ENCODE results near the gene PTGS2. TPM values are rescaled to one million over a fixed set of nuclear protein-coding genes. Genes with fewer than 3 reads are reported as not detected.

Gene PTGS2
- total and polyA plus RNA-seq, 9 of the 15 experiments (the other 6 are each of a cell fraction or from before 2014, with no cell fraction given), result 0.01 TPM; not detected in 8

DNA sequence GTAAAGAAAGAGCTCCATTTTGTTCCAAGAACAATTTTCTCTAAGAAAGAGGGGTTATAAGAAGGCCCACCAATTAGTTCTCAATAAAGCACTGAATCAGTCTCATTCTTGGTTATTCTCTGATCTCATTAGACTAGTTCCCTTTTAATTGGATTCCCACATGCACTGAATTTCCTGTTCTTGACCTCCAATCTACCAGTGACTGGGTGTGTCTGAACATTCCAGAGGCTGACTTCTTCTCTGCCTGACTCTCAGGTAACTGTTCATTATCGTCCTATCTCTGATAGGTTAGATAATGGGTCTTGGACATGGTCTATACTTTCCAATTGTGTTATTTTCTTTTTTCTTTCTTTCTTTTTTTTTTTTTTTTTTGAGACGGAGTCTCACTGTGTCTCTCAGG lies 22.7 kb downstream of the PTGS2 start:
- no peak overlapping the region for H2AFZ ChIP-seq (ENCODE audit: low read depth, low read length)
- no peaks in the 10 kb centered on the region for H3K27me3 ChIP-seq (ENCODE audit: control insufficient read depth in 2 of 2, insufficient read depth in 2 of 2, low read length in 2 of 2)
- no peaks in the 10 kb centered on the region for H3K36me3 ChIP-seq (ENCODE audit: control insufficient read depth, insufficient read depth, low read length)
- in situ Hi-C loops (cut with MboI), result no loop called here
- ChIA-PET CTCF (ENCODE audit: low intra/inter-chr PET ratio) (no interaction called here), POLR2A (no interaction called here)
- H3K4me3 ChIP-seq, result no peak overlapping the region
- H3K9ac ChIP-seq (ENCODE audit: insufficient read depth in 1 of 2, low read depth in 2 of 2, low read length in 2 of 2), result no peak overlapping the region
- DNase-seq (ENCODE audit: extremely low read depth in 1 of 4, low spot score in 3 of 4), result no peak
- no peak for ATAC-seq
- no peaks in the 10 kb centered on the region for H3K9me1 ChIP-seq (ENCODE audit: control insufficient read depth, insufficient read depth, low read length)
- H3K4me2 ChIP-seq (ENCODE audit: insufficient read depth, low read length), result no peak overlapping the region
- H3K79me2 ChIP-seq (ENCODE audit: control insufficient read depth, insufficient read depth, low read length), result no peaks in the 10 kb centered on the region
- no TSS peak for BruUV-seq (replicated peaks)
- H3K27ac ChIP-seq (ENCODE audit: extremely low read depth, low read depth, low read length), result no peak overlapping the region
- H3K9me3 ChIP-seq (replicated peaks; ENCODE audit: control insufficient read depth, insufficient read depth, low read depth, low read length), result no peaks in the 10 kb centered on the region
- H3K4me1 ChIP-seq (replicated peaks in 1 of 2; ENCODE audit: control insufficient read depth in 2 of 2, insufficient read depth in 2 of 2, low read length in 2 of 2), result no peaks in the 10 kb centered on the region
- no peaks in the 10 kb centered on the region for H4K20me1 ChIP-seq (replicated peaks; ENCODE audit: control insufficient read depth, insufficient read depth, low read length)
- 6% methylated on average over 1 of the region's 2 CpGs for WGBS (ENCODE audit: insufficient coverage, low coverage, missing lambda C conversion rate)
- FAIRE-seq, result no peak
- intact Hi-C loops (cut with micrococcal nuclease), result no loop called here
- TF ChIP-seq NFIX (CRISPR knock-in tag; IDR thresholded peaks at IDR 0.05; ENCODE audit: low read depth) (no peak), MYC (IDR thresholded peaks at IDR 0.05; ENCODE audit: low read depth, low read length) (no peak), MYC (CRISPR knock-in tag; IDR thresholded peaks at IDR 0.05; ENCODE audit: borderline replicate concordance, low read depth) (no peak), ZNF354B (CRISPR knock-in tag; IDR thresholded peaks at IDR 0.05) (no peak), ETV6 (IDR thresholded peaks at IDR 0.05; ENCODE audit: borderline replicate concordance in 1 of 2, low read depth in 2 of 2, low read length in 1 of 2) (no peak), ETV6 (CRISPR knock-in tag; IDR thresholded peaks at IDR 0.05; ENCODE audit: borderline replicate concordance) (no peak), STAT5B (CRISPR knock-in tag; IDR thresholded peaks at IDR 0.05) (no peak), ZNF121 (CRISPR knock-in tag; conservative IDR thresholded peaks at IDR 0.05) (no peak), CBX3 (IDR thresholded peaks at IDR 0.05; ENCODE audit: borderline replicate concordance in 1 of 2, low read length in 2 of 2) (no peak), PTTG1 (tag; IDR thresholded peaks at IDR 0.05; ENCODE audit: low read depth) (no peak)
- TF ChIP-seq, protein P1, sequence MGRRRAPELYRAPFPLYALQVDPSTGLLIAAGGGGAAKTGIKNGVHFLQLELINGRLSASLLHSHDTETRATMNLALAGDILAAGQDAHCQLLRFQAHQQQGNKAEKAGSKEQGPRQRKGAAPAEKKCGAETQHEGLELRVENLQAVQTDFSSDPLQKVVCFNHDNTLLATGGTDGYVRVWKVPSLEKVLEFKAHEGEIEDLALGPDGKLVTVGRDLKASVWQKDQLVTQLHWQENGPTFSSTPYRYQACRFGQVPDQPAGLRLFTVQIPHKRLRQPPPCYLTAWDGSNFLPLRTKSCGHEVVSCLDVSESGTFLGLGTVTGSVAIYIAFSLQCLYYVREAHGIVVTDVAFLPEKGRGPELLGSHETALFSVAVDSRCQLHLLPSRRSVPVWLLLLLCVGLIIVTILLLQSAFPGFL (CRISPR knock-in tag; IDR thresholded peaks at IDR 0.05), result no peak
- TF ChIP-seq, protein P2, sequence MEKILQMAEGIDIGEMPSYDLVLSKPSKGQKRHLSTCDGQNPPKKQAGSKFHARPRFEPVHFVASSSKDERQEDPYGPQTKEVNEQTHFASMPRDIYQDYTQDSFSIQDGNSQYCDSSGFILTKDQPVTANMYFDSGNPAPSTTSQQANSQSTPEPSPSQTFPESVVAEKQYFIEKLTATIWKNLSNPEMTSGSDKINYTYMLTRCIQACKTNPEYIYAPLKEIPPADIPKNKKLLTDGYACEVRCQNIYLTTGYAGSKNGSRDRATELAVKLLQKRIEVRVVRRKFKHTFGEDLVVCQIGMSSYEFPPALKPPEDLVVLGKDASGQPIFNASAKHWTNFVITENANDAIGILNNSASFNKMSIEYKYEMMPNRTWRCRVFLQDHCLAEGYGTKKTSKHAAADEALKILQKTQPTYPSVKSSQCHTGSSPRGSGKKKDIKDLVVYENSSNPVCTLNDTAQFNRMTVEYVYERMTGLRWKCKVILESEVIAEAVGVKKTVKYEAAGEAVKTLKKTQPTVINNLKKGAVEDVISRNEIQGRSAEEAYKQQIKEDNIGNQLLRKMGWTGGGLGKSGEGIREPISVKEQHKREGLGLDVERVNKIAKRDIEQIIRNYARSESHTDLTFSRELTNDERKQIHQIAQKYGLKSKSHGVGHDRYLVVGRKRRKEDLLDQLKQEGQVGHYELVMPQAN (IDR thresholded peaks at IDR 0.05; ENCODE audit: borderline replicate concordance), result no peak
- TF ChIP-seq, protein P3, sequence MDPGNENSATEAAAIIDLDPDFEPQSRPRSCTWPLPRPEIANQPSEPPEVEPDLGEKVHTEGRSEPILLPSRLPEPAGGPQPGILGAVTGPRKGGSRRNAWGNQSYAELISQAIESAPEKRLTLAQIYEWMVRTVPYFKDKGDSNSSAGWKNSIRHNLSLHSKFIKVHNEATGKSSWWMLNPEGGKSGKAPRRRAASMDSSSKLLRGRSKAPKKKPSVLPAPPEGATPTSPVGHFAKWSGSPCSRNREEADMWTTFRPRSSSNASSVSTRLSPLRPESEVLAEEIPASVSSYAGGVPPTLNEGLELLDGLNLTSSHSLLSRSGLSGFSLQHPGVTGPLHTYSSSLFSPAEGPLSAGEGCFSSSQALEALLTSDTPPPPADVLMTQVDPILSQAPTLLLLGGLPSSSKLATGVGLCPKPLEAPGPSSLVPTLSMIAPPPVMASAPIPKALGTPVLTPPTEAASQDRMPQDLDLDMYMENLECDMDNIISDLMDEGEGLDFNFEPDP (CRISPR knock-in tag; IDR thresholded peaks at IDR 0.05), result no peak
- TF ChIP-seq, protein P4, sequence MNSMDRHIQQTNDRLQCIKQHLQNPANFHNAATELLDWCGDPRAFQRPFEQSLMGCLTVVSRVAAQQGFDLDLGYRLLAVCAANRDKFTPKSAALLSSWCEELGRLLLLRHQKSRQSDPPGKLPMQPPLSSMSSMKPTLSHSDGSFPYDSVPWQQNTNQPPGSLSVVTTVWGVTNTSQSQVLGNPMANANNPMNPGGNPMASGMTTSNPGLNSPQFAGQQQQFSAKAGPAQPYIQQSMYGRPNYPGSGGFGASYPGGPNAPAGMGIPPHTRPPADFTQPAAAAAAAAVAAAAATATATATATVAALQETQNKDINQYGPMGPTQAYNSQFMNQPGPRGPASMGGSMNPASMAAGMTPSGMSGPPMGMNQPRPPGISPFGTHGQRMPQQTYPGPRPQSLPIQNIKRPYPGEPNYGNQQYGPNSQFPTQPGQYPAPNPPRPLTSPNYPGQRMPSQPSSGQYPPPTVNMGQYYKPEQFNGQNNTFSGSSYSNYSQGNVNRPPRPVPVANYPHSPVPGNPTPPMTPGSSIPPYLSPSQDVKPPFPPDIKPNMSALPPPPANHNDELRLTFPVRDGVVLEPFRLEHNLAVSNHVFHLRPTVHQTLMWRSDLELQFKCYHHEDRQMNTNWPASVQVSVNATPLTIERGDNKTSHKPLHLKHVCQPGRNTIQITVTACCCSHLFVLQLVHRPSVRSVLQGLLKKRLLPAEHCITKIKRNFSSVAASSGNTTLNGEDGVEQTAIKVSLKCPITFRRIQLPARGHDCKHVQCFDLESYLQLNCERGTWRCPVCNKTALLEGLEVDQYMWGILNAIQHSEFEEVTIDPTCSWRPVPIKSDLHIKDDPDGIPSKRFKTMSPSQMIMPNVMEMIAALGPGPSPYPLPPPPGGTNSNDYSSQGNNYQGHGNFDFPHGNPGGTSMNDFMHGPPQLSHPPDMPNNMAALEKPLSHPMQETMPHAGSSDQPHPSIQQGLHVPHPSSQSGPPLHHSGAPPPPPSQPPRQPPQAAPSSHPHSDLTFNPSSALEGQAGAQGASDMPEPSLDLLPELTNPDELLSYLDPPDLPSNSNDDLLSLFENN (IDR thresholded peaks at IDR 0.05; ENCODE audit: low read depth in 2 of 2, low read length in 2 of 2), result no peak
